IMR-90 (cell line): ENCODE measurements around the gene PDZD7. TPM values are rescaled to one million over a fixed set of nuclear protein-coding genes. Genes with fewer than 3 reads are reported as not detected.

Experiments
- ATAC-seq: fragments of 200-7000 bp; cut with Tn5 transposase; 2 replicates; pipeline ENCODE4 v1.9.1; 2020; ENCODE audit warnings: low read depth, mild to moderate bottlenecking, moderate library complexity
- BruUV-seq: library from RNA; stranded (reverse); fragments of 400-500 nt; replicated peaks from 2 replicates; lab custom pipeline; 2021; lab: Mats Ljungman, UMichigan
- CTCF ChIA-PET: fragments of 300-600 bp; formaldehyde crosslinking; extraction: SDS; loops from one replicate; lab custom pipeline; 2021; ENCODE audit warnings: antibody characterized with exemption; lab: Yijun Ruan, JAX
- POLR2A ChIA-PET: fragments of 300-600 bp; sonication (Branson Sonifier 250); formaldehyde crosslinking; loops from one replicate; lab custom pipeline; 2022; ENCODE audit warnings: antibody characterized with exemption; ENCODE audit not compliant: unreplicated experiment; lab: Charles Lee
- DNase-seq: peaks from one replicate; pipeline ENCODE4 v3.0.0; 2013
- H2AFZ ChIP-seq: replicated peaks from 2 replicates; pipeline ENCODE3; 2013; ENCODE audit warnings: low read length, mild to moderate bottlenecking; ENCODE audit not compliant: poor library complexity
- H2AK5ac ChIP-seq: 2 replicates; pipeline ENCODE4 v1.6.1; 2013; ENCODE audit warnings: low read depth, low read length, inconsistent platforms
- H2AK9ac ChIP-seq: replicated peaks from 2 replicates; pipeline ENCODE3; 2013; ENCODE audit warnings: mild to moderate bottlenecking, low read depth, low read length, moderate library complexity; ENCODE audit not compliant: poor library complexity
- H2BK120ac ChIP-seq: 2 replicates; pipeline ENCODE4 v1.6.1; 2013; ENCODE audit warnings: low read depth, low read length, inconsistent platforms
- H2BK15ac ChIP-seq: 3 replicates; pipeline ENCODE4 v1.6.1; 2013; ENCODE audit warnings: low read depth, low read length, inconsistent platforms
- H2BK20ac ChIP-seq: 2 replicates; pipeline ENCODE4 v1.6.1; 2013; ENCODE audit warnings: low read depth, mild to moderate bottlenecking, inconsistent platforms, low read length, moderate library complexity
- H2BK5ac ChIP-seq: 2 replicates; pipeline ENCODE4 v1.6.1; 2013; ENCODE audit warnings: mild to moderate bottlenecking, low read depth, low read length, inconsistent platforms; ENCODE audit not compliant: poor library complexity, severe bottlenecking
- H3K14ac ChIP-seq: replicated peaks from 2 replicates; pipeline ENCODE4 v1.6.1; 2013; ENCODE audit warnings: low read depth, low read length, inconsistent platforms
- H3K18ac ChIP-seq: 2 replicates; pipeline ENCODE4 v1.6.1; 2013; ENCODE audit warnings: low read depth, low read length, control low read depth
- H3K23ac ChIP-seq: 2 replicates; pipeline ENCODE4 v1.6.1; 2013; ENCODE audit warnings: low read depth, low read length, inconsistent platforms
- H3K27ac ChIP-seq: 2 replicates; pipeline ENCODE4 v1.5.1; 2013; ENCODE audit warnings: mild to moderate bottlenecking, control low read depth, low read length; ENCODE audit not compliant: insufficient read depth
- H3K27me3 ChIP-seq: 2 replicates; pipeline ENCODE4 v1.6.1; 2013; ENCODE audit warnings: low read length; ENCODE audit not compliant: control insufficient read depth, insufficient read depth
- H3K36me3 ChIP-seq: 2 replicates; pipeline ENCODE4 v1.6.1; 2013; ENCODE audit warnings: low read length, mixed read lengths; ENCODE audit not compliant: control insufficient read depth, insufficient read depth
- H3K4ac ChIP-seq: 2 replicates; pipeline ENCODE4 v1.6.1; 2013; ENCODE audit warnings: low read depth, low read length, inconsistent platforms
- H3K4me1 ChIP-seq: 2 replicates; pipeline ENCODE4 v1.6.1; 2013; ENCODE audit warnings: low read length, mixed read lengths; ENCODE audit not compliant: control insufficient read depth, insufficient read depth
- H3K4me2 ChIP-seq: 2 replicates; pipeline ENCODE4 v1.6.1; 2013; ENCODE audit warnings: low read depth, mild to moderate bottlenecking, control low read depth, low read length, moderate library complexity
- H3K4me3 ChIP-seq: 2 replicates; pipeline ENCODE4 v1.5.1; 2013; ENCODE audit warnings: low read depth, mild to moderate bottlenecking, control low read depth, low read length, moderate library complexity; ENCODE audit not compliant: insufficient read depth
- H3K56ac ChIP-seq: 2 replicates; pipeline ENCODE4 v1.6.1; 2013; ENCODE audit warnings: low read length, inconsistent platforms; ENCODE audit not compliant: insufficient read depth; ENCODE audit errors: extremely low read depth
- H3K79me1 ChIP-seq, 2 experiments: 2 replicates each; pipeline ENCODE4 v1.6.1; 2013; ENCODE audit warnings: low read length in 2 of 2, inconsistent platforms in 1 of 2, low read depth in 1 of 2
- H3K9ac ChIP-seq: 2 replicates; pipeline ENCODE4 v1.6.1; 2013; ENCODE audit warnings: low read depth, low read length, control low read depth
- H3K9me1 ChIP-seq: 2 replicates; pipeline ENCODE4 v1.6.1; 2013; ENCODE audit warnings: low read length, inconsistent platforms; ENCODE audit not compliant: insufficient read depth
- H3K9me3 ChIP-seq: 2 replicates; pipeline ENCODE4 v1.6.1; 2013; ENCODE audit warnings: low read length; ENCODE audit not compliant: control insufficient read depth, insufficient read depth
- H4K20me1 ChIP-seq: 2 replicates; pipeline ENCODE4 v1.6.1; 2013; ENCODE audit warnings: low read length, inconsistent platforms; ENCODE audit not compliant: insufficient read depth
- H4K5ac ChIP-seq: 2 replicates; pipeline ENCODE4 v1.6.1; 2013; ENCODE audit warnings: mild to moderate bottlenecking, low read depth, low read length, control low read depth
- H4K8ac ChIP-seq, 2 experiments: 2 replicates each; pipeline ENCODE4 v1.6.1; 2013; ENCODE audit warnings: low read depth in 2 of 2, low read length in 2 of 2, control low read depth in 1 of 2, inconsistent platforms in 1 of 2
- H4K91ac ChIP-seq: 2 replicates; pipeline ENCODE4 v1.6.1; 2013; ENCODE audit warnings: low read depth, low read length, inconsistent platforms; ENCODE audit not compliant: insufficient read depth
- BHLHE40 ChIP-seq: fragments of 150-350 bp; IDR thresholded peaks from 2 replicates; pipeline ENCODE4 v1.6.1; 2016; ENCODE audit warnings: mild to moderate bottlenecking, low read depth, low read length
- CEBPB ChIP-seq: IDR thresholded peaks from 2 replicates; pipeline ENCODE4 v1.6.1; 2012; ENCODE audit warnings: low read depth, low read length, improper control_type of control experiment
- CHD1 ChIP-seq: IDR thresholded peaks from 2 replicates; pipeline ENCODE4 v1.6.1; 2012; ENCODE audit warnings: low read depth, low read length, improper control_type of control experiment
- CTCF ChIP-seq: conservative IDR thresholded peaks from 2 replicates; pipeline ENCODE4 v1.5.1; 2012; ENCODE audit warnings: mild to moderate bottlenecking, low read depth, low read length, improper control_type of control experiment
- ELK1 ChIP-seq: fragments of 150-350 bp; IDR thresholded peaks from 2 replicates; pipeline ENCODE4 v1.6.1; 2016; ENCODE audit warnings: low read depth, mild to moderate bottlenecking, low read length, moderate library complexity, borderline replicate concordance
- FOS ChIP-seq: fragments of 150-350 bp; IDR thresholded peaks from 2 replicates; pipeline ENCODE4 v1.6.1; 2016; ENCODE audit warnings: low read depth, low read length
- MAFK ChIP-seq: IDR thresholded peaks from 2 replicates; pipeline ENCODE4 v1.6.1; 2012; ENCODE audit warnings: low read depth, low read length, improper control_type of control experiment
- MAZ ChIP-seq: IDR thresholded peaks from 2 replicates; pipeline ENCODE4 v1.6.1; 2012; ENCODE audit warnings: low read depth, mild to moderate bottlenecking, low read length, improper control_type of control experiment, moderate library complexity, borderline replicate concordance
- MXI1 ChIP-seq: IDR thresholded peaks from 2 replicates; pipeline ENCODE4 v1.6.1; 2012; ENCODE audit warnings: low read depth, mild to moderate bottlenecking, low read length, moderate library complexity, borderline replicate concordance
- NFE2L2 ChIP-seq: fragments of 150-350 bp; IDR thresholded peaks from 2 replicates; pipeline ENCODE4 v1.6.1; 2016; ENCODE audit warnings: low read depth, mild to moderate bottlenecking, low read length
- POLR2A ChIP-seq: IDR thresholded peaks from 2 replicates; pipeline ENCODE4 v1.6.1; 2012; ENCODE audit warnings: mild to moderate bottlenecking, low read depth, low read length
- RAD21 ChIP-seq: IDR thresholded peaks from 2 replicates; pipeline ENCODE4 v1.6.1; 2012; ENCODE audit warnings: low read length, improper control_type of control experiment
- RCOR1 ChIP-seq: IDR thresholded peaks from 2 replicates; pipeline ENCODE4 v1.6.1; 2012; ENCODE audit warnings: mild to moderate bottlenecking, low read length, improper control_type of control experiment; ENCODE audit not compliant: insufficient replicate concordance
- RFX5 ChIP-seq: IDR thresholded peaks from 2 replicates; pipeline ENCODE4 v1.8.0; 2012; ENCODE audit warnings: low read depth, mild to moderate bottlenecking, low read length, moderate library complexity
- SMC3 ChIP-seq: fragments of 150-350 bp; IDR thresholded peaks from 2 replicates; pipeline ENCODE4 v1.6.1; 2016; ENCODE audit warnings: low read depth, mild to moderate bottlenecking, antibody characterized with exemption, low read length, moderate library complexity
- USF2 ChIP-seq: fragments of 150-350 bp; IDR thresholded peaks from 2 replicates; pipeline ENCODE4 v1.6.1; 2017; ENCODE audit warnings: mild to moderate bottlenecking, antibody characterized with exemption, low read length, low read depth
- WGBS, 2 experiments: methylation state at CpG; one replicate each; pipeline versions ENCODE4 v1.1.5 to v1.1.7; 2013; ENCODE audit warnings: missing lambda C conversion rate in 2 of 2; ENCODE audit not compliant: insufficient read length in 1 of 2; ENCODE audit errors: extremely low coverage in 2 of 2; 5-methylcytosine and 5-hydroxymethylcytosine counted together
- dilution Hi-C: fragments of 300-500 bp; cut with HindIII; formaldehyde crosslinking; loops from one replicate; pipeline ENCODE4 v1.14.3; 2018; ENCODE audit warnings: low sequenced_read_pairs; ENCODE audit not compliant: unreplicated experiment
- in situ Hi-C: fragments of 300-500 bp; cut with MboI; formaldehyde crosslinking; loops from 3 replicates; pipeline ENCODE4 v1.14.3; 2019; ENCODE audit warnings: low sequenced_read_pairs, inconsistent platforms, mixed read lengths
- intact Hi-C: fragments of 100-400 bp; cut with micrococcal nuclease; formaldehyde crosslinking; loops from 2 replicates; pipeline ENCODE4 v1.10.0; 2022
- polyA plus RNA-seq, 3 experiments: library from polyadenylated mRNA; depleted of rRNA; stranded (reverse); fragments of >200 nt; gene quantifications; 2 replicates each; pipeline ENCODE4 v1.2.3, GENCODE V29; 2012; ENCODE audit warnings: low replicate concordance in 1 of 3
- total RNA-seq: library from RNA; depleted of rRNA; stranded (reverse); fragments of >200 nt; gene quantifications from 2 replicates; pipeline ENCODE4 v1.2.3, GENCODE V29; 2012

The PDZD7 gene
- total and polyA plus RNA-seq, 2 of the 4 experiments (the other 2 are of a cell fraction): 0.90 to 1.5 TPM

- H3K56ac ChIP-seq: no peak overlapping the region
- H3K9me1 ChIP-seq: no peaks in the 10 kb centered on the region; the same call in none of the 2 replicates
- WGBS, 2 experiments: 100% methylated on average over 1 of the region's 5 CpGs; no CpG with 5 or more reads in 1 of the 2 experiments
- peaks cover 27% of the 10 kb centered on the region for H3K4me1 ChIP-seq
- peak overlapping the region; percentile 92 for H3K4me2 ChIP-seq
- no peak overlapping the region for H2BK15ac ChIP-seq
- peaks cover 56% of the 10 kb centered on the region for H4K20me1 ChIP-seq
- H3K36me3 ChIP-seq: peaks cover 41% of the 10 kb centered on the region
- H3K4ac ChIP-seq: peak overlapping the region; percentile 24
- dilution Hi-C loops: no loop called here
- peak overlapping the region; percentile 8 for H3K14ac ChIP-seq
- no peaks in the 10 kb centered on the region for H3K27me3 ChIP-seq
- H3K23ac ChIP-seq: peak overlapping the region; percentile 19; the same call in 1 of the 2 replicates
- intact Hi-C loops: no loop called here
- peak overlapping the region; percentile 57 for H2BK5ac ChIP-seq
- H3K79me1 ChIP-seq: peaks cover 22 to 67% of the 10 kb centered on the region in 2 experiments
- ChIA-PET CTCF (interaction anchor here (1.2 to 3.2 kb wide), 2 partner anchors 10 to 13 kb away, joined by 4 to 10 read pairs; no protein-coding TSS in a partner anchor), POLR2A (no interaction called here)
- no TSS peak for BruUV-seq
- no peaks in the 10 kb centered on the region for H3K9me3 ChIP-seq
- TF ChIP-seq MXI1: no peak
- no peak for TF ChIP-seq MAFK
- TF ChIP-seq RAD21: no peak
- no peak for TF ChIP-seq RCOR1
- no peak for TF ChIP-seq USF2
- TF ChIP-seq RFX5: no peak
- TF ChIP-seq BHLHE40: no peak
- no peak for TF ChIP-seq NFE2L2
- TF ChIP-seq ELK1: no peak
- no peak for TF ChIP-seq SMC3
- TF ChIP-seq POLR2A: no peak
- TF ChIP-seq MAZ: no peak
- no peak for TF ChIP-seq CHD1
- TF ChIP-seq CEBPB: no peak
- TF ChIP-seq CTCF: no peak
- TF ChIP-seq FOS: no peak; the same call in 1 of the 2 replicates
- peak overlapping the region; percentile 42; the same call in 1 of the 2 replicates for H4K5ac ChIP-seq
- 0 out of 4 replicates have a peak overlapping the region, but pooled peaks of 1 of the 2 experiments have one; percentile 32 for H4K8ac ChIP-seq
- no peak overlapping the region for H2BK20ac ChIP-seq
- peak overlapping the region; percentile 23; the same call in 1 of the 2 replicates for H4K91ac ChIP-seq
- peak overlapping the region; percentile 34 for H2AFZ ChIP-seq
- H3K9ac ChIP-seq: peak overlapping the region; percentile 76
- ATAC-seq (no peak), DNase-seq (no peak)
- H3K18ac ChIP-seq: peak overlapping the region; percentile 16; the same call in 1 of the 2 replicates
- peak overlapping the region; percentile 21 for H2AK9ac ChIP-seq
- in situ Hi-C loops: no loop called here
- H3K27ac ChIP-seq: peak overlapping the region; percentile 91
- peak overlapping the region; percentile 65 for H2AK5ac ChIP-seq
- H3K4me3 ChIP-seq: peak overlapping the region; percentile 78
- no peak overlapping the region for H2BK120ac ChIP-seq
Observed at GRCh38 chr10:101001659-101002035, 29.3 kb downstream of the PDZD7 start.
